Loucy (cell line): Measurements from ENCODE around the gene SPRY4.

Source experiments
- CTCF ChIP-seq: fragments of 200-600 bp; sonication (generic); conservative IDR thresholded peaks from 2 replicates; pipeline ENCODE4 v1.5.1; 2014; ENCODE audit warnings: mild to moderate bottlenecking, antibody characterized with exemption, low read length
- EZH2phosphoT487 ChIP-seq: fragments of 200-600 bp; IDR thresholded peaks from 2 replicates; pipeline ENCODE4 v1.6.1; 2018; ENCODE audit warnings: antibody characterized with exemption, mild to moderate bottlenecking, moderate library complexity, borderline replicate concordance

GRCh38 chr5:142292249-142292648, 32.6 kb downstream of the SPRY4 start:
- TF ChIP-seq CTCF: no peak
- no peak for TF ChIP-seq EZH2phosphoT487
